Measurements from ENCODE around the gene IZUMO4. TPM values are rescaled to one million over a fixed set of nuclear protein-coding genes. Genes with fewer than 3 reads are reported as not detected.
"Not testable (repeated sequence)": the region's sequence is repeated elsewhere in the genome, so short reads cannot be mapped to it uniquely, and the experiment has no call there.

The IZUMO4 gene
- total RNA-seq, 2 donors from 2014 or later: 5.7 to 5.9 TPM

GRCh38 chr19:2081873-2082810 is 14.6 kb upstream of the IZUMO4 start:
- peaks cover 12% of the 10 kb centered on the region for H3K36me3 Mint-ChIP-seq

GRCh38 chr19:2083174-2083854 is 13.4 kb upstream of the IZUMO4 start:
- Mint-ChIP-seq H3K9me3 (no peaks in the 10 kb centered on the region), H3K4me1 (ENCODE audit: low read depth in 2 of 2) (peaks cover 57 to 63% of the 10 kb centered on the region in 2 donors), H3K36me3 (peaks cover 12% of the 10 kb centered on the region), H3K27ac (peak overlapping the region; percentile 95 to 99), H3K27me3 (no peaks in the 10 kb centered on the region), H3K4me3 (peak overlapping the region; percentile 99)
- DNase-seq (ENCODE audit: low spot score): peak; percentile 80
- ATAC-seq: peak; percentile 16 to 49

More at GRCh38 chr19:2081873-2082810, 14.6 kb upstream of the IZUMO4 start:
- Mint-ChIP-seq H3K4me1 (ENCODE audit: low read depth in 2 of 2) (peaks cover 46 to 52% of the 10 kb centered on the region in 2 donors), H3K9me3 (no peaks in the 10 kb centered on the region), H3K4me3 (peak overlapping the region; percentile 99), H3K27me3 (no peaks in the 10 kb centered on the region), H3K27ac (peak overlapping the region; percentile 95 to 99)
- peak; percentile 69 to 70 for ATAC-seq
- DNase-seq (ENCODE audit: low spot score): peak; percentile 84

DNA sequence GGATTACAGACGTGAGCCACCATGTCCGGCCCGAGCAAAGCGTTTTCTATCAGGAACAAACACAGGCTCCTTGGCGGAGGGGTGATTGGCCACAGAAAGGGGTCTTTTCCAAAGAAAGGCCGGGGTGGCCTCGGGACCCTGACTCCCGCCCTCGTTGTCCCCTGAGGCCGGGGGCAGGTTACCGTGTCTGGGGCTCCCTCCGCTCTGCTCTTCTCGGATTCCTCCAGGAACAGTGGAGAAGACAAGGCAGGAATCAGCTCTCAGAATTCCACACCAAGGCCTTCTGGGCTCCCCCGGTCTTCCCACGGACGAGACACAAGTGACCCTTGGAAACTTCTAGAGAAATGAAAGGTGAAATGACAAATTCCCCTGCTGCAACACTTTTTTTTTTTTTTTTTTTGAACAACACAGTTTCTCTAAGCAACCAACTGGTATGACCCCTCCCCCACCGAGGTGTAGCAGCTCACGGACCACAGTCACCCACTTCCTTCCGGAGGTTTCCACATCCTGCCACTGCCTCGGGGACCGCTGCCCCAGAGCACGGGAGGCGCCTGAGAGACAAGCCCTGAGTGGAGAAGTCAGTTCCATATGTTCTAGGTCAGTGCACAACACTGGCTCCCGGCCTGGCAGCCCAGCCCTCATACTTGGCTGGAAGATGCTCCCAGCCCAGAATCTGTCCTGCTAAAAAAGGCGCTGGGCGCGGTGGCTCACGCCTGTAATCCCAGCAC is 11.6 kb upstream of the IZUMO4 start:
- Mint-ChIP-seq H3K27ac (peak overlapping the region; percentile 95 to 99), H3K4me3 (peak overlapping the region; percentile 99), H3K4me1 (ENCODE audit: low read depth in 2 of 2) (peaks cover 69 to 72% of the 10 kb centered on the region in 2 donors), H3K27me3 (no peaks in the 10 kb centered on the region), H3K9me3 (no peaks in the 10 kb centered on the region), H3K36me3 (peaks cover 12% of the 10 kb centered on the region)
- DNase-seq (ENCODE audit: low spot score): peak; percentile 99
- ATAC-seq: peak; percentile 84 to 91

- Mint-ChIP-seq H3K4me3 (peak overlapping the region; percentile 75), H3K36me3 (peaks cover 12% of the 10 kb centered on the region), H3K4me1 (ENCODE audit: low read depth in 2 of 2) (peaks cover 66 to 70% of the 10 kb centered on the region in 2 donors), H3K27ac (peak overlapping the region; percentile 94 to 99)
- not testable (repeated sequence) for H3K27me3 Mint-ChIP-seq; H3K9me3 Mint-ChIP-seq; DNase-seq (ENCODE audit: low spot score); ATAC-seq
These were observed 9.8 kb upstream of the IZUMO4 start for GRCh38 chr19:2086695-2087620.

- H3K27ac Mint-ChIP-seq: peak overlapping the region; percentile 94 to 99
- peak overlapping the region; percentile 75 for H3K4me3 Mint-ChIP-seq
- ATAC-seq: no peak
- no peak for DNase-seq (ENCODE audit: low spot score)
- no peaks in the 10 kb centered on the region for H3K9me3 Mint-ChIP-seq
- H3K4me1 Mint-ChIP-seq (ENCODE audit: low read depth in 2 of 2): peaks cover 60 to 63% of the 10 kb centered on the region in 2 donors
- no peaks in the 10 kb centered on the region for H3K27me3 Mint-ChIP-seq
- peaks cover 11% of the 10 kb centered on the region for H3K36me3 Mint-ChIP-seq
These were observed 9.1 kb upstream of the IZUMO4 start for GRCh38 chr19:2087621-2088100.

- ATAC-seq (no peak), DNase-seq (ENCODE audit: low spot score) (no peak)
- Mint-ChIP-seq H3K27me3 (no peaks in the 10 kb centered on the region), H3K4me3 (peak overlapping the region; percentile 86), H3K4me1 (ENCODE audit: low read depth in 2 of 2) (peaks cover 56 to 59% of the 10 kb centered on the region in 2 donors), H3K27ac (peak overlapping the region; percentile 94 to 99), H3K36me3 (peaks cover 6% of the 10 kb centered on the region), H3K9me3 (no peaks in the 10 kb centered on the region)
These were observed 7.6 kb upstream of the IZUMO4 start for GRCh38 chr19:2089001-2089711.

DNA sequence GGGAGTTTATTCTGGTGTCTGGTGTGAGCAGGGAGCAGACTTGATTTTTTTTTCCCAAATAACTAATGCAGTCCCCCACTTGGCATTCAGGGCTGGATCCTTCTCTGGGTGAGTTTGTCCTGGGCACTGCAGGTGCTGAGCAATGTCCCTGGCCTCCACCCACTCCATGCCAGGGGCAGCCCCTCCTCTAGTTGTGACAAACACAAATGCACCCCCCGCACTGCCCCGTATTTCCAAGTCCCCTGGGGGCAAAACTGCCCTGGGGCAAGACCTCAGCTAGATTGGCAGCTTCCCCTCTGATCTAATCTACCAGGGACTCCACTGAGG is 7.0 kb upstream of the IZUMO4 start:
- Mint-ChIP-seq H3K27me3 (no peaks in the 10 kb centered on the region), H3K4me3 (peak overlapping the region; percentile 86), H3K9me3 (no peaks in the 10 kb centered on the region), H3K27ac (peak overlapping the region; percentile 94 to 99), H3K36me3 (peaks cover 10% of the 10 kb centered on the region), H3K4me1 (ENCODE audit: low read depth in 2 of 2) (peaks cover 62 to 65% of the 10 kb centered on the region in 2 donors)
- DNase-seq (ENCODE audit: low spot score) (no peak), ATAC-seq (no peak)

- peaks cover 59 to 60% of the 10 kb centered on the region in 2 donors for H3K4me1 Mint-ChIP-seq (ENCODE audit: low read depth in 2 of 2)
- not testable (repeated sequence) for H3K36me3 Mint-ChIP-seq; ATAC-seq; H3K27me3 Mint-ChIP-seq; H3K4me3 Mint-ChIP-seq; DNase-seq (ENCODE audit: low spot score); H3K27ac Mint-ChIP-seq; H3K9me3 Mint-ChIP-seq
These were observed 4.7 kb upstream of the IZUMO4 start for GRCh38 chr19:2091926-2092525.

DNA sequence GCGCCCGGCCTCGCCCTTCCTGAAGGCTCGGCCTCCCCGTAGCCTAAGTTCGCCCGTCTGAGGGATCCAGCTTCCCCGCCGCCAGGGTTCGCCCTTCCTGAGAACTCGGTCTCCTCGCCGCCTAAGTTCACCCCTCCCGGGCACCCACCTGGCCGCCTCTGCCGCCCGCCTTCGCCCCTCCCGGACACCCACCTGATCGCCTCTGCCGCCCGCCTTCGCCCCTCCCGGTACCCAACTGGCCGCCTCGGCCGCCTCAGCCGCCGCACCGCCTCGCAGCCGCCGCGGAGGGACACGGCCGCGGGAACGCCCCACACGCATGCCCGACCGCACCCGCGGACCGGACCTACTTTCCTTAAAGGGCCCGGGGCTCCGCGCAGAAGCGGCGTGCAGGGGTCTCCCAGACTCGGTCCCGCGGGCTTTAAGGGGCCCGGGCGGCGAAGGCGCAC is 658 bp upstream of the IZUMO4 start, which contains the start of gene MOB3A:
TSS of gene MOB3A (minus strand) at position 293 of the 446 bp plus-strand sequence. CDS start 17,766 bp downstream, outside the sequence.
- Mint-ChIP-seq H3K27me3 (no peaks in the 10 kb centered on the region), H3K27ac (peak within 1 kb of the TSS; percentile 84 to 95), H3K9me3 (no peaks in the 10 kb centered on the region), H3K4me1 (ENCODE audit: low read depth in 2 of 2) (peaks cover 24% of the 10 kb centered on the region in 2 donors), H3K36me3 (peaks cover 5% of the 10 kb centered on the region), H3K4me3 (peak within 1 kb of the TSS; percentile 99)
- peak; percentile 94 for DNase-seq (ENCODE audit: low spot score)
- peak; percentile 75 to 82 for ATAC-seq

GRCh38 chr19:2097203-2097885 is 629 bp downstream of the IZUMO4 start:
- ATAC-seq: no peak
- Mint-ChIP-seq H3K4me1 (ENCODE audit: low read depth in 2 of 2) (peaks cover 24 to 28% of the 10 kb centered on the region in 2 donors), H3K4me3 (peak overlapping the region; percentile 85), H3K36me3 (peaks cover 5% of the 10 kb centered on the region), H3K27me3 (no peaks in the 10 kb centered on the region), H3K9me3 (no peaks in the 10 kb centered on the region), H3K27ac (no peak overlapping the region)
- no peak for DNase-seq (ENCODE audit: low spot score)

- DNase-seq (ENCODE audit: low spot score) (no peak), ATAC-seq (no peak)
- H3K4me3 Mint-ChIP-seq: no peak overlapping the region
- H3K4me1 Mint-ChIP-seq (ENCODE audit: low read depth in 2 of 2): peaks cover 24 to 28% of the 10 kb centered on the region in 2 donors
- H3K36me3 Mint-ChIP-seq: peaks cover 5% of the 10 kb centered on the region
- H3K27me3 Mint-ChIP-seq: no peaks in the 10 kb centered on the region
- no peaks in the 10 kb centered on the region for H3K9me3 Mint-ChIP-seq
- no peak overlapping the region for H3K27ac Mint-ChIP-seq
These were observed 1.2 kb downstream of the IZUMO4 start for GRCh38 chr19:2097886-2098327.

All from natural killer cell treated with Interleukin-12 subunit alpha and Interleukin-12 subunit beta and Interleukin-15 and Interleukin-18, amount 100 ng/mL, for 72 hours (primary cell).